Peyer's patch (tissue), 4 donors: ENCODE measurements around the gene CKB.

ENCODE experiments used
- POLR2A ChIP-seq, 2 donors: fragments of 450-650 bp; IDR thresholded peaks; one replicate each; pipeline ENCODE4 v1.5.1; 2017; ENCODE audit warnings: antibody characterized with exemption in 2 of 2, mild to moderate bottlenecking in 2 of 2, moderate library complexity in 2 of 2
- TF ChIP-seq, protein P1 (sequence below), 6 experiments: fragments of 450-650 bp in 4 of 6; fragments of 200-600 bp in 2 of 6; sonication (generic) in 1 of 6; IDR thresholded peaks; one replicate each; pipeline ENCODE4 v1.5.1; 2017 to 2019; ENCODE audit warnings: antibody characterized with exemption in 6 of 6, mild to moderate bottlenecking in 3 of 6, moderate library complexity in 1 of 6

- TF ChIP-seq, protein P1, sequence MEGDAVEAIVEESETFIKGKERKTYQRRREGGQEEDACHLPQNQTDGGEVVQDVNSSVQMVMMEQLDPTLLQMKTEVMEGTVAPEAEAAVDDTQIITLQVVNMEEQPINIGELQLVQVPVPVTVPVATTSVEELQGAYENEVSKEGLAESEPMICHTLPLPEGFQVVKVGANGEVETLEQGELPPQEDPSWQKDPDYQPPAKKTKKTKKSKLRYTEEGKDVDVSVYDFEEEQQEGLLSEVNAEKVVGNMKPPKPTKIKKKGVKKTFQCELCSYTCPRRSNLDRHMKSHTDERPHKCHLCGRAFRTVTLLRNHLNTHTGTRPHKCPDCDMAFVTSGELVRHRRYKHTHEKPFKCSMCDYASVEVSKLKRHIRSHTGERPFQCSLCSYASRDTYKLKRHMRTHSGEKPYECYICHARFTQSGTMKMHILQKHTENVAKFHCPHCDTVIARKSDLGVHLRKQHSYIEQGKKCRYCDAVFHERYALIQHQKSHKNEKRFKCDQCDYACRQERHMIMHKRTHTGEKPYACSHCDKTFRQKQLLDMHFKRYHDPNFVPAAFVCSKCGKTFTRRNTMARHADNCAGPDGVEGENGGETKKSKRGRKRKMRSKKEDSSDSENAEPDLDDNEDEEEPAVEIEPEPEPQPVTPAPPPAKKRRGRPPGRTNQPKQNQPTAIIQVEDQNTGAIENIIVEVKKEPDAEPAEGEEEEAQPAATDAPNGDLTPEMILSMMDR (IDR thresholded peaks at IDR 0.05), result no peak
- no peak for TF ChIP-seq POLR2A (IDR thresholded peaks at IDR 0.05)
Measured at GRCh38 chr14:103514596-103515421, 7.8 kb downstream of the CKB start.
